ENCODE results near the gene UNC5C. TPM values are rescaled to one million over a fixed set of nuclear protein-coding genes. Genes with fewer than 3 reads are reported as not detected.

The UNC5C gene
- total RNA-seq, 1 donor from 2014 or later = 1.7 TPM

GRCh38 chr4:95255396-95256107 is 293.2 kb downstream of the UNC5C start:
- DNase-seq (ENCODE audit: low spot score) = no peak
- intact Hi-C loops (cut with DNase I) = no loop called here

GRCh38 chr4:95251568-95251967 is 297.2 kb downstream of the UNC5C start:
- intact Hi-C loops (cut with DNase I) = no loop called here
- DNase-seq (ENCODE audit: low spot score) = no peak

GRCh38 chr4:95250544-95251137 is 298.1 kb downstream of the UNC5C start:
- DNase-seq (ENCODE audit: low spot score) = no peak
- intact Hi-C loops (cut with DNase I) = no loop called here

GRCh38 chr4:95249426-95250021 is 299.2 kb downstream of the UNC5C start:
- DNase-seq (ENCODE audit: low spot score) = no peak
- intact Hi-C loops (cut with DNase I) = no loop called here

- no peak for DNase-seq (ENCODE audit: low spot score)
- intact Hi-C loops (cut with DNase I) = no loop called here
Measured at GRCh38 chr4:95248720-95249425, 299.9 kb downstream of the UNC5C start.

GRCh38 chr4:95243892-95244291 is 304.9 kb downstream of the UNC5C start:
- intact Hi-C loops (cut with DNase I) = no loop called here
- no peak for DNase-seq (ENCODE audit: low spot score)

- DNase-seq (ENCODE audit: low spot score) = no peak
- intact Hi-C loops (cut with DNase I) = no loop called here
Measured at GRCh38 chr4:95238554-95238953, 310.2 kb downstream of the UNC5C start.

- DNase-seq (ENCODE audit: low spot score) = no peak
- intact Hi-C loops (cut with DNase I) = no loop called here
Measured at GRCh38 chr4:95232358-95233156, 316.2 kb downstream of the UNC5C start.

- DNase-seq (ENCODE audit: low spot score) = no peak
Measured at GRCh38 chr4:95231681-95232080, 317.1 kb downstream of the UNC5C start.

GRCh38 chr4:95225849-95226248 is 322.9 kb downstream of the UNC5C start:
- intact Hi-C loops (cut with DNase I) = no loop called here
- DNase-seq (ENCODE audit: low spot score) = no peak

More at GRCh38 chr4:95231681-95232080, 317.1 kb downstream of the UNC5C start:
- intact Hi-C loops (cut with DNase I) = no loop called here

GRCh38 chr4:95224402-95224801 is 324.4 kb downstream of the UNC5C start:
- intact Hi-C loops (cut with DNase I) = no loop called here
- no peak for DNase-seq (ENCODE audit: low spot score)

GRCh38 chr4:95220205-95221175 is 328.3 kb downstream of the UNC5C start:
- DNase-seq (ENCODE audit: low spot score) = no peak
- intact Hi-C loops (cut with DNase I) = no loop called here

- intact Hi-C loops (cut with DNase I) = no loop called here
Measured at GRCh38 chr4:95219109-95219508, 329.7 kb downstream of the UNC5C start.

GRCh38 chr4:95217197-95217596 is 331.6 kb downstream of the UNC5C start:
- DNase-seq (ENCODE audit: low spot score) = no peak
- intact Hi-C loops (cut with DNase I) = no loop called here

More at GRCh38 chr4:95219109-95219508, 329.7 kb downstream of the UNC5C start:
- DNase-seq (ENCODE audit: low spot score) = no peak

- DNase-seq (ENCODE audit: low spot score) = no peak
- intact Hi-C loops (cut with DNase I) = no loop called here
Measured at GRCh38 chr4:95216636-95217035, 332.1 kb downstream of the UNC5C start.

- intact Hi-C loops (cut with DNase I) = no loop called here
Measured at GRCh38 chr4:95215991-95216605, 332.7 kb downstream of the UNC5C start.

GRCh38 chr4:95215043-95215442 is 333.7 kb downstream of the UNC5C start:
- intact Hi-C loops (cut with DNase I) = no loop called here
- DNase-seq (ENCODE audit: low spot score) = no peak

More at GRCh38 chr4:95215991-95216605, 332.7 kb downstream of the UNC5C start:
- DNase-seq (ENCODE audit: low spot score) = no peak

GRCh38 chr4:95214408-95214807 is 334.4 kb downstream of the UNC5C start:
- no peak for DNase-seq (ENCODE audit: low spot score)
- intact Hi-C loops (cut with DNase I) = no loop called here

Data from cardiac septum (tissue), 1 donor.